HG02642 (cell line): ENCODE results near the gene RABGAP1L.
A peak's percentile ranks its signal among the peaks of the same experiment; 100 is the strongest.
"Not testable (repeated sequence)": the region's sequence is repeated elsewhere in the genome, so short reads cannot be mapped to it uniquely, and the experiment has no call there.

ENCODE experiments used
- ATAC-seq: cut with Tn5 transposase; IDR thresholded peaks from one replicate; pipeline ENCODE4 v1.9.1; 2021; ENCODE audit warnings: mild to moderate bottlenecking; ENCODE audit not compliant: unreplicated experiment, poor library complexity

The RABGAP1L gene

GRCh38 chr1:174818951-174819350 lies 659.6 kb downstream of the RABGAP1L start:
- no peak for ATAC-seq

GRCh38 chr1:174819596-174819995 lies 660.3 kb downstream of the RABGAP1L start:
- ATAC-seq = no peak

GRCh38 chr1:174825127-174825526 lies 665.8 kb downstream of the RABGAP1L start:
- no peak for ATAC-seq

- no peak for ATAC-seq
Measured at GRCh38 chr1:174825806-174826205, 666.5 kb downstream of the RABGAP1L start.

GRCh38 chr1:174828264-174828663 lies 668.9 kb downstream of the RABGAP1L start:
- no peak for ATAC-seq

GRCh38 chr1:174829990-174830389 lies 670.7 kb downstream of the RABGAP1L start:
- no peak for ATAC-seq

- ATAC-seq = no peak
Measured at GRCh38 chr1:174836543-174836942, 677.2 kb downstream of the RABGAP1L start.

- no peak for ATAC-seq
Measured at GRCh38 chr1:174837386-174837785, 678.1 kb downstream of the RABGAP1L start.

GRCh38 chr1:174839211-174839610 lies 679.9 kb downstream of the RABGAP1L start:
- ATAC-seq = no peak

- ATAC-seq = no peak
Measured at GRCh38 chr1:174841747-174842146, 682.4 kb downstream of the RABGAP1L start.

GRCh38 chr1:174848593-174849560 lies 689.6 kb downstream of the RABGAP1L start:
- ATAC-seq = not testable (repeated sequence)

- no peak for ATAC-seq
Measured at GRCh38 chr1:174850726-174851125, 691.4 kb downstream of the RABGAP1L start.

GRCh38 chr1:174858301-174858700 lies 699.0 kb downstream of the RABGAP1L start:
- ATAC-seq = no peak

GRCh38 chr1:174870319-174870718 lies 711.0 kb downstream of the RABGAP1L start:
- ATAC-seq = no peak

- no peak for ATAC-seq
Measured at GRCh38 chr1:174871886-174872285, 712.6 kb downstream of the RABGAP1L start.

GRCh38 chr1:174872615-174873058 lies 713.3 kb downstream of the RABGAP1L start:
- ATAC-seq = no peak

- ATAC-seq = peak; percentile 78
Measured at GRCh38 chr1:174874331-174875053, 715.2 kb downstream of the RABGAP1L start.

GRCh38 chr1:174875306-174875705 lies 716.0 kb downstream of the RABGAP1L start:
- ATAC-seq = no peak

GRCh38 chr1:174877208-174877673 lies 717.9 kb downstream of the RABGAP1L start:
- no peak for ATAC-seq

- no peak for ATAC-seq
Measured at GRCh38 chr1:174880171-174880570, 720.9 kb downstream of the RABGAP1L start.

GRCh38 chr1:174883409-174883808 lies 724.1 kb downstream of the RABGAP1L start:
- ATAC-seq = no peak
